Activated gamma-delta T cell treated with anti-CD3 and anti-CD28 coated beads, Interleukin-2, amount 50 U/mL, for 16 hours (primary cell): ENCODE measurements around the gene TBC1D3L.
"Not testable (repeated sequence)": the region's sequence is repeated elsewhere in the genome, so short reads cannot be mapped to it uniquely, and the experiment has no call there.

Source experiments
- DNase-seq: peaks from one replicate; pipeline ENCODE4 v3.0.0-alpha.2; 2020; ENCODE audit warnings: low read depth

The TBC1D3L gene

GRCh38 chr17:37988960-37989359 lies at the start of gene TBC1D3L:
Gene TBC1D3L, minus strand, starts transcription at chr17:37989060. Its CDS starts 1,540 bp downstream, at chr17:37987520.
- not testable (repeated sequence) for DNase-seq

- not testable (repeated sequence) for DNase-seq
Observed at GRCh38 chr17:38003676-38004075, 14.8 kb upstream of the TBC1D3L start, which contains the start of gene TBC1D3D. Gene TBC1D3D, plus strand, starts transcription at chr17:38003976. Its CDS starts 1,585 bp downstream, at chr17:38005561.
